Activated CD8-positive, alpha-beta memory T cell treated with anti-CD3 and anti-CD28 coated beads for 48 hours (primary cell): Measurements from ENCODE around the gene BPTF.
"Not testable (repeated sequence)": the region's sequence is repeated elsewhere in the genome, so short reads cannot be mapped to it uniquely, and the experiment has no call there.

ENCODE experiments used
- DNase-seq, 3 experiments: peaks; one replicate each; pipeline ENCODE4 v3.0.0-alpha.2; 2020; ENCODE audit warnings: low read depth in 2 of 3, low spot score in 2 of 3

BPTF gene

GRCh38 chr17:67970783-67971182 is 145.5 kb downstream of the BPTF start:
- no peak for DNase-seq

GRCh38 chr17:67974185-67974584 is 148.9 kb downstream of the BPTF start:
- no peak for DNase-seq

GRCh38 chr17:67974598-67975066 is 149.3 kb downstream of the BPTF start:
- no peak for DNase-seq

GRCh38 chr17:67976306-67976705 is 151.0 kb downstream of the BPTF start:
- not testable (repeated sequence) for DNase-seq

- no peak for DNase-seq
Observed at GRCh38 chr17:67980456-67980855, 155.2 kb downstream of the BPTF start.

- not testable (repeated sequence) for DNase-seq
Observed at GRCh38 chr17:67980883-67981282, 155.6 kb downstream of the BPTF start.

GRCh38 chr17:67982034-67982640 is 156.8 kb downstream of the BPTF start:
- no peak for DNase-seq

GRCh38 chr17:67982686-67983382 is 157.5 kb downstream of the BPTF start:
- DNase-seq, result no peak

- DNase-seq, result no peak
Observed at GRCh38 chr17:67983383-67983688, 158.0 kb downstream of the BPTF start.

- no peak for DNase-seq
Observed at GRCh38 chr17:67990909-67991308, 165.6 kb downstream of the BPTF start.

GRCh38 chr17:67992548-67993152 is 167.3 kb downstream of the BPTF start:
- no peak for DNase-seq

- peak; percentile 38 to 70 (median 65) for DNase-seq
Observed at GRCh38 chr17:67993153-67993997, 168.1 kb downstream of the BPTF start.

GRCh38 chr17:67993998-67994361 is 168.7 kb downstream of the BPTF start:
- DNase-seq, result peak in 1 of 3 experiments; percentile 15

- no peak for DNase-seq
Observed at GRCh38 chr17:67994817-67995569, 169.7 kb downstream of the BPTF start.

GRCh38 chr17:67995570-67996263 is 170.4 kb downstream of the BPTF start:
- DNase-seq, result no peak

GRCh38 chr17:67996301-67997171 is 171.2 kb downstream of the BPTF start, which contains the start of gene C17orf58:
Gene C17orf58, minus strand, starts transcription at chr17:67996469. Its CDS starts 271 bp downstream, at chr17:67996198.
- DNase-seq, result not testable (repeated sequence)

GRCh38 chr17:67998466-67998865 is 173.2 kb downstream of the BPTF start:
- no peak for DNase-seq

GRCh38 chr17:67999291-67999911 is 174.1 kb downstream of the BPTF start:
- DNase-seq, result no peak

- no peak for DNase-seq
Observed at GRCh38 chr17:68004201-68004600, 178.9 kb downstream of the BPTF start.
